Body of pancreas (tissue), 4 donors: ENCODE data around the gene KLF8. TPM values are rescaled to one million over a fixed set of nuclear protein-coding genes. Genes with fewer than 3 reads are reported as not detected.

Experiments used
- ATAC-seq: fragments of 150-250 bp; one replicate; pipeline ENCODE4 v1.9.1; 2016
- DNase-seq, 4 donors: peaks; one replicate each; pipeline ENCODE4 v3.0.0-alpha.2; 2019
- H3K27ac ChIP-seq, 4 donors: fragments of 200-600 bp; sonication (generic); 1 replicate in 3 of 4; 2 replicates in 1 of 4; pipeline versions ENCODE4 v1.5.1 to v1.6.1; 2016 to 2019; ENCODE audit warnings: mild to moderate bottlenecking in 1 of 4, mixed read lengths in 1 of 4, moderate library complexity in 1 of 4
- H3K27me3 ChIP-seq, 2 donors: fragments of 200-600 bp; sonication (generic); one replicate each; pipeline ENCODE4 v1.6.0; 2016; ENCODE audit warnings: mild to moderate bottlenecking in 1 of 2
- H3K36me3 ChIP-seq, 2 donors: fragments of 200-600 bp; sonication (generic); replicated peaks in 1 of 2; 2 replicates each; pipeline ENCODE4 v1.5.1; 2016; ENCODE audit warnings: low read depth in 2 of 2; ENCODE audit not compliant: insufficient read depth in 1 of 2
- H3K4me1 ChIP-seq: fragments of 200-600 bp; sonication (generic); one replicate; pipeline ENCODE4 v1.6.0; 2016
- H3K4me3 ChIP-seq, 2 donors: fragments of 200-600 bp; sonication (generic); 1 replicate in 1 of 2; 2 replicates in 1 of 2; pipeline ENCODE4 v1.5.1; 2016 to 2019
- H3K9me3 ChIP-seq, 3 donors: fragments of 200-600 bp; sonication (generic); 1 replicate in 2 of 3; 2 replicates in 1 of 3; pipeline ENCODE4 v1.5.1; 2016
- POLR2A ChIP-seq, 3 donors: fragments of 450-650 bp; IDR thresholded peaks; one replicate each; pipeline ENCODE4 v1.6.1; 2016; ENCODE audit warnings: antibody characterized with exemption in 3 of 3, mild to moderate bottlenecking in 2 of 3
- WGBS, 2 donors: methylation state at CpG; one replicate each; pipeline ENCODE4 v1.1.5; 2017; 5-methylcytosine and 5-hydroxymethylcytosine counted together
- intact Hi-C: fragments of 100-400 bp; cut with DNase I; formaldehyde crosslinking; loops from one replicate; pipeline ENCODE4 v1.15.1; 2023
- total RNA-seq, 2 donors: library from RNA; depleted of rRNA; stranded (reverse); fragments of >200 nt; gene quantifications; one replicate each; pipeline ENCODE4 v1.1.0, GENCODE V29; 2016
- TF ChIP-seq, protein P1 (sequence below), 7 experiments: fragments of 450-650 bp in 4 of 7; fragments of 200-600 bp in 3 of 7; sonication (generic) in 3 of 7; IDR thresholded peaks; one replicate each; pipeline ENCODE4 v1.5.1; 2016 to 2019; ENCODE audit warnings: antibody characterized with exemption in 7 of 7

The KLF8 gene
- total RNA-seq, 2 donors from 2014 or later = 2.0 to 2.9 TPM

DNA sequence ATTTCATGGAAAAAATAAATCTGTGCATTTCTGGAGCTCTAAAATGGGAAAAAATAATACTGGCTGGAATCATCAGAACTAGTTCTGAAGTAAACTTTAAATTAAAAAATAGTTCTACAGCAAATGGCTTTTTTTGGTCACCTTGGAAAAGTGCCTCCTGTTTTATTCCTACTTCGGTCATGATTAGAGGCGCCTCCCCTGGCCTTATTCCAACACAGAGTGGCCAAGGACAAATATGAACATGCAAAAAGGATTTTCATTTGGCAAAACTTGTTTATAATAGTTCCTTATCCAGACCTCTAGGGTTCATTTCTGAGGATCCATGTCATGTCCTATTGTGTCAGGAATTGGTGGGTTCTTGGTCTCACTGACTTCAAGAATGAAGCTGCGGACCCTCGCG lies 11.1 kb upstream of the KLF8 start:
- DNase-seq = peak in 1 of 4 donors; percentile 9
- Histone ChIP-seq H3K27ac (no peak overlapping the region), H3K27me3 (no peaks in the 10 kb centered on the region), H3K9me3 (no peaks in the 10 kb centered on the region), H3K36me3 (no peaks in the 10 kb centered on the region), H3K4me3 (no peak overlapping the region), H3K4me1 (no peaks in the 10 kb centered on the region)
- no peak for TF ChIP-seq POLR2A (IDR thresholded peaks at IDR 0.05)
- TF ChIP-seq, protein P1, sequence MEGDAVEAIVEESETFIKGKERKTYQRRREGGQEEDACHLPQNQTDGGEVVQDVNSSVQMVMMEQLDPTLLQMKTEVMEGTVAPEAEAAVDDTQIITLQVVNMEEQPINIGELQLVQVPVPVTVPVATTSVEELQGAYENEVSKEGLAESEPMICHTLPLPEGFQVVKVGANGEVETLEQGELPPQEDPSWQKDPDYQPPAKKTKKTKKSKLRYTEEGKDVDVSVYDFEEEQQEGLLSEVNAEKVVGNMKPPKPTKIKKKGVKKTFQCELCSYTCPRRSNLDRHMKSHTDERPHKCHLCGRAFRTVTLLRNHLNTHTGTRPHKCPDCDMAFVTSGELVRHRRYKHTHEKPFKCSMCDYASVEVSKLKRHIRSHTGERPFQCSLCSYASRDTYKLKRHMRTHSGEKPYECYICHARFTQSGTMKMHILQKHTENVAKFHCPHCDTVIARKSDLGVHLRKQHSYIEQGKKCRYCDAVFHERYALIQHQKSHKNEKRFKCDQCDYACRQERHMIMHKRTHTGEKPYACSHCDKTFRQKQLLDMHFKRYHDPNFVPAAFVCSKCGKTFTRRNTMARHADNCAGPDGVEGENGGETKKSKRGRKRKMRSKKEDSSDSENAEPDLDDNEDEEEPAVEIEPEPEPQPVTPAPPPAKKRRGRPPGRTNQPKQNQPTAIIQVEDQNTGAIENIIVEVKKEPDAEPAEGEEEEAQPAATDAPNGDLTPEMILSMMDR (IDR thresholded peaks at IDR 0.05) = no peak
- intact Hi-C loops = no loop called here
- 67 to 69% methylated on average over 5 of the region's 5 CpGs for WGBS, 2 donors
- no peak for ATAC-seq

DNA sequence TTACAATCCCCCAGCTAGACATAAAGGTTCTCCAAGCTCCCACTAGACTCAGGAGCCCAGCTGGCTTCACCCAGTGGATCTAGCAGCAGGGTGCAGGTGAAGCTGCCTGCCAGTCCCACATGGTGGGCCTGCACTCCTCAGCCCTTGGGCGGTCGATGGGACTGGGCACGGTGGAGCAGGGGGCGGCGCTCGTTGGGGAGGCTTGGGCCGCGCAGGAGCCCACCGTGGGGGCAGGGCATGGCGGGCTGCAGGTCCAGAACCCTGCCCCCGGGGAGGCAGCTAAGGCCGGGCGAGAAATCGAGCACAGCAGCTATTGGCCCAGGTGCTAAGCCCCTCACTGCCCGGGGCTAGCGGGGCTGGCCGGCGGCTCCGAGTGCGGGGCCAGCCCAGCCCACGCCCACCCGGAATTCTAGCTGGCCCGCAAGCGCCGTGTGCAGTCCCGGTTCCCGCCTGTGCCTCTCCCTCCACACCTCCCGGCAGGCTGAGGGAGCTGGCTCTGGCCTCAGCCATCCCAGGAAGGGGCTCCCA lies 9.6 kb upstream of the KLF8 start:
- TF ChIP-seq POLR2A (IDR thresholded peaks at IDR 0.05) = no peak
- TF ChIP-seq, protein P1 (IDR thresholded peaks at IDR 0.05) = no peak
- ATAC-seq = no peak
- 60 to 100% methylated on average over 1 of the region's 28 CpGs for WGBS, 2 donors
- no peak for DNase-seq
- Histone ChIP-seq H3K4me1 (no peaks in the 10 kb centered on the region), H3K4me3 (no peak overlapping the region), H3K9me3 (no peaks in the 10 kb centered on the region), H3K27ac (no peak overlapping the region), H3K36me3 (no peaks in the 10 kb centered on the region), H3K27me3 (no peaks in the 10 kb centered on the region)
- intact Hi-C loops = no loop called here

DNA sequence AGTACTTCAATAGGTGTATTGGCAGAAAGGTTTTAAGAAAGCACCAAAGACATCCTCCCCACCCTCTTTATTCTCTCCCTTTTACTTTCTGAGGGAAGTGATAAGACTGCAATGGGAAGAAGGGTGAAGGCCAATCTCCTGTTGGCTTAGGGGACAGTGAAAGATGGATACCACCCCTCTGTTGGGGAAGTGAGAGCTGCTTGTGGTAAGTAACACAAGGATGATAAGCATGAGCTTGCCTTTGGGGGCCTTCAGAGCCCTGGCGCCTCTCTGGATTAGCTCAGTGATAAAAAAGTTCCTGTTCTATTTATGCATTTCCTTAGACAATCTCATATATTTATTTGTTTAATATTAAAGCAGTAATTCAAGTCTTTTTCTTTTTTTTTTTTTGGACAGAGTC lies 5.2 kb upstream of the KLF8 start:
- whole genome bisulfite sequencing, 2 donors = 92 to 100% methylated on average over 1 of the region's 1 CpG
- Histone ChIP-seq H3K36me3 (no peaks in the 10 kb centered on the region), H3K4me3 (no peak overlapping the region), H3K9me3 (no peaks in the 10 kb centered on the region), H3K4me1 (no peaks in the 10 kb centered on the region), H3K27me3 (no peaks in the 10 kb centered on the region), H3K27ac (no peak overlapping the region)
- intact Hi-C loops = no loop called here
- TF ChIP-seq, protein P1 (IDR thresholded peaks at IDR 0.05) = no peak
- TF ChIP-seq POLR2A (IDR thresholded peaks at IDR 0.05) = no peak
- DNase-seq (no peak), ATAC-seq (no peak)

DNA sequence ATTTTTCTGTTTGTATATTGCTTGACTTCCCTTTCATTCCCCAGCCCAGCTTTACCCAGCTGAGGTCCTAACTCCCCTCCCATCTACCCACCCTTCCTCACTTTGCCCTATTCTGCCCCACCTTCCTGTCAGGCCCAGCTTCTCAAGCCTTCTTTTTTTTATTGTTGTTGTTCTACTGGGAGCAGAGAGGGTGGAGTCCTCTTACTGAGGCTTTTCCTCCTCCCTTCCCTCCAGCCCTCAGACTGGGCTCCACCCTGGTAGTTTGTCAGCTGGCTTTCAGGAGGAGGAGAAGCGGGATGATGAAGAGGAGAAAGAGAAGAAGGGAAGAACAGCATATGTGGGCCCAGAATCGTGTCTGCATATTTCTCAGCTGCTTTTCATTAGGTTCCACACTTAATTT lies 3.2 kb upstream of the KLF8 start:
- H3K36me3 ChIP-seq = no peaks in the 10 kb centered on the region
- H3K4me3 ChIP-seq = no peak overlapping the region
- no peak overlapping the region for H3K27ac ChIP-seq
- 47 to 80% methylated on average over 1 to 2 of the region's 2 CpGs for WGBS, 2 donors
- no peak for ATAC-seq
- no peak for DNase-seq
- no peaks in the 10 kb centered on the region for H3K9me3 ChIP-seq
- TF ChIP-seq POLR2A (IDR thresholded peaks at IDR 0.05) = no peak
- TF ChIP-seq, protein P1 (IDR thresholded peaks at IDR 0.05) = no peak
- intact Hi-C loops = no loop called here
- H3K27me3 ChIP-seq = no peaks in the 10 kb centered on the region
- no peaks in the 10 kb centered on the region for H3K4me1 ChIP-seq

DNA sequence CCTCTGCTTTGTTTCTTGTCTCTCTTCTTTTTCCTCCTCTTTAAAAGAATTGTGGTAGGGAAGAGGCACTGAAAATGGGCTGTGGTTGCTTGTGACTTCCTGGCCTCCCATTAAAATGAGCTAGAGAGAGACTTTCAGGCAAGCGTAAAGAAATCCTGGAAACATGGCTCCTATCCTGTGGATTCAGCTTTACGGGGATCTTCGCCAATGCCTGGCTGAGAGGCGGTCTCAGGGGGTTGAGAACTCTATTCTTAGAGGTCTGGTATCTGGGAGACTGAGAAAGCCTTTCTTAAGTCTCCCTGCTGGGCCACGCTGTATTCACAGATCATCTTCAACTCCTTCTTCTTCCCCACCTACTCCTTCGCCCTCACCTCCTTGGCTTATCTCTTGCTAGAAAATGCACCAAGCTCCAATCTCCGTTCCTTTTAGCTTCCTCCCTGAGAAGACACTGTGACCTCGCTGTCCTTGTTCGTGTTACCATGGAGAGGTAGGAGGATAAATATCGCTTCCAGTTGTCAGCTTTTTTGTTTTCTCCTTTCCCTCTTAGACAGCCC lies 542 bp upstream of the KLF8 start:
- DNase-seq (no peak), ATAC-seq (no peak)
- Histone ChIP-seq H3K27ac (no peak overlapping the region), H3K4me3 (no peak overlapping the region), H3K36me3 (no peaks in the 10 kb centered on the region), H3K4me1 (no peaks in the 10 kb centered on the region), H3K27me3 (no peaks in the 10 kb centered on the region), H3K9me3 (no peaks in the 10 kb centered on the region)
- TF ChIP-seq, protein P1 (IDR thresholded peaks at IDR 0.05) = no peak
- intact Hi-C loops = no loop called here
- 21 to 28% methylated on average over 7 to 10 of the region's 10 CpGs for WGBS, 2 donors
